ENCODE data around the gene ANGPTL7.

Gene ANGPTL7

DNA sequence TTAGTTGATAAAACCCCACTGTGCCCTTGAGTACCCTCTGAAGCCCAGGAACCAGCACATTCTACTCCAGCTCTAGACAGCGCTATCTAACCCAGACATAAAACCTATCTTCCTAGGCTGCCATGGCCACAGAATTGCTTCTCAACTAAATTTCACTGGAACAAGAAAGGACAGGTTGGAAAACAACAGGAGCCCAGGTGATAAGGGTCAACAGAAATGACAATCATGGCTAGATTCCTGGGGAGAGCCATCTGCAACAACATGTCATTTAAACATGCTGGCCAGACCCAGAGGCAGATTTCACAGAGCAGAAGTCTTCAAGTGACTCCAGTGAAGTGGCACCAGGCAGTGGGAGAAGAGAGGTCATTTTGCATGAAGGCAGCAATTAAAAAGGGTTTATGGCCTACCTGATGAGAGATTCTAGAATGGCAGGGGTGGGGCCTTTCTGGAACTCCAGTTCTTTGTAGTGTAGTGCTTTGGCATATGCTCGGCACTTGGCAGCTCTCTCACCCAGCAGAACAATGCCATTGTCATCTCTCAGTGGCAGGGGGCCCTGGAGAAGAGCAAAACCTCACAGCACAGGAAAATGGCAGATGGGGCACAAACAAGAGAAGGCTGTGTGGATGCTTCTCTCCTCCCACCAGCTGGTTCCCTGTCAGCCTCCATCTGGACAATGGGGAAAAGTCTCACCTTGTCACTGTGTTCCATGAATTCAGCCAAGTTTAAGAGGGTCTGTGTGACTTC is 9.9 kb downstream of the ANGPTL7 start:
- DNase-seq (ENCODE audit: low read depth in 1 of 2, low spot score in 1 of 2), result no peak

DNA sequence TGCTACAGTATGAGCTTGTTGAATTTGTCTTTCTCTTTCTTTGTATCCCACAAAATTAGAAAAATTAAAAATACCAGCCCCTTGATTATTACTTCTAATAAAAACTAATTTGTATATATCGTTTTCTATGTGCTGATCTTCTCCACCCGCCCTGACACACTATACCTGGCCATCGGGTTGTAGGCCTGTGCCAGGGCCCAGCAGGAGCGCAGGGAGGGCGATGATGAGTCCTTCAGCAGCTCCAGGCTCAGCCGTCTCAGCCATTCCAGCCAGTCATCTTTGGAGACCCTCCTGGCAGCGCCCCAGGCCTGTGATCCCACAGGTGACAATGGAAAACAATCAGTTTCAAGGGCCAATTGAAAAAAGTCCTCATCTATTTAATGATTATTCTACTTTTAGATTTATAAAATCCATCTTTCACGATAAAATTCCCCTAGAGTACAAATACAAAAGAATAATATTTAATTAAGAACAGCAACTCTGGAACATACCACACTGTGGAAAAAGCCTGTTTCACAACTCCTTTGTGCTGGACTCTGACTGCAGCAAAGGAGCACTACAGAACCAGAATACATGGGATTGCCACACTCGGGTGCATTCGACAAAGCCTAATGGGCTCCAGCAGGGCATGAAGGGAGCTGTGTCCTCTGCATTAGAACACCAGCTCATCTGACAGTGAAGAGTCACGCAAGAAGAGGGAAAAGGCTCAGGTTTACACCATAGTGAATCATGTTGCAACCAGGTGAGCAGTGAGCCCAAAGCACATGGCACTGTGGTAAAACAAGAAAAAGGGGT is 15.4 kb downstream of the ANGPTL7 start:
- no peak for DNase-seq (ENCODE audit: low read depth in 1 of 2, low spot score in 1 of 2)

DNA sequence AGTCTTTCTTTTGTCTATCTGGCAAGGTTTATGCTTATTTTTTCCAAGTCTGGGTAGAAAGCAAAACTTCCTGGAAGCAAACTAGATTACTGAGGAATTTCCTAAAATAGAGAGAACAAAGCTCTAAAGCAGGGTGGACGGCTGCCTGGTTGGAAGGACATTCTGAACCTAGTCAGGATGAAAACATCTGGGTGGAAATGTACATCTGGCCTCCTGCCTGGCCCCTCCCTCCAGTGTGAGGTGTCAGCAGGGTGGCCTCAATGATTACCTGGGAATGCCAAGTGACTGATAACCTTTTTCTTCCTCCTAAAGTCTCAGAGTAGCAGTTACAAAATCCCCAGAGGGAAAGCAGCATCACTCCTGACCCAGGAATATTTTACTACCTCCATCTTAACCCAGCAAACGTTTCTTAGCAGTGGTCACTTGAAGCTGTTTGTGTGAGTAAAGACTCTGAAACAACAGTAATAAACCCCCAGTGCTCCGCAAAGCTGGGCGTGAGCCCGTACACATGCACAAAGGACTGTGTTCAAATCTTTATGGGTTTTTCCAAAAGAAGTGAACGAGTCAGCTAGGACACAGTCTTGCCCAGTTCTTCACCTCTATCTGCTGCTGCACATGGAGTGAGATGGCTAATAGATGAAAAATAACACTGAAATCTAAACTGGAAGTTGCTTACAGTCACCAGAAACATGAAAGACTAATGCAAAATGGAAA is 18.9 kb downstream of the ANGPTL7 start:
- DNase-seq (ENCODE audit: low read depth in 1 of 2, low spot score in 1 of 2), result no peak

DNA sequence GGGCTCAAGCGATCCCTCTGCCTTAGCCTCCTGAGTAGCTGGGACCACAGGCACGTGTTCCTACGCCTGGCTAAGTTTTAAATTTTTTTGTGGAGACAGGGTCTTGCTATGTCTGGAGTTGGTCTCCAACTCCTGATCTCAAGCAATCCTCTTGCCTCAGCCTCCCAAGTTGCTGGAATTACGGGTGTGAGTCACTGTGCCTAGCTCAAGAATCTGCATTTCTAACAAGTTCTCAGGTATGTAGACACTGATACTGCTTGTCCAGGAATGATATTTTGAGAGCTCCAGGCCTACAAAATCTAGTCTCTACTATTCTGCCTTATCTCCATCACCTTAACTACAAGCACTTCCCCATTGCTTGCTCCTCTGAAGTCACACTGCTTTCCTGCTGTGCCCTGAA is 22.3 kb downstream of the ANGPTL7 start:
- DNase-seq (ENCODE audit: low read depth in 1 of 2, low spot score in 1 of 2), result no peak

DNA sequence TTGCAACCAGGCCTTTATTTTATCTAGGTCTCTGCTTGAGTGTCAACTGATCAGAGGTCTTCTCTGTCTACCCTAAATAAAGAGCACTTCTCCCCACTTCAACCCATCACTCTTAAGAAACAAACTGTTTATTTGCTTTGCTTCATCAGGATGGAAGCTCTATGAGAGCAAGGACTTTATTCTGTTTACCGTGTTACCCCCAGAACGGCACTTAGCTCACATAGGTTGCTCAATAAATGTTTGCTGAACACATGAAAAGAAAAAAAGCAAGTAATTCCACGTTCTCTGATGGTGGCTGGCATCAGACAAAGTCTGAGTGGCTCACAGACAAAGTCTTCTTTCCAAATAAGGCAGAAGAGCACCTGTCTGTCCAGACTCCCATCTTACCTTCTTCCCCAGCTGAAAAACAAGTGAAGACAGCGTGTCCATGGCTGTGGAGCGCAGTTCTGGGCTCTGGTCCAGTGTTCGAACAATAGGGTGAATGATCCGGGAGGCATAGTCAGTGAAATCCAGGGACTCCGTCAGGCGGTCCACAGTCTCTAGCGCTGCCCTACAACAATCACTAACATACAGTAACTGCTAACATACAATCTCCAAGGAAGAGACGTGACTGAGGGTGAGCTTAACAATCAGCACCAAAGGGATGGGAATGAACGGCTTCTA is 22.9 kb downstream of the ANGPTL7 start:
- DNase-seq (ENCODE audit: low read depth in 1 of 2, low spot score in 1 of 2), result no peak

DNA sequence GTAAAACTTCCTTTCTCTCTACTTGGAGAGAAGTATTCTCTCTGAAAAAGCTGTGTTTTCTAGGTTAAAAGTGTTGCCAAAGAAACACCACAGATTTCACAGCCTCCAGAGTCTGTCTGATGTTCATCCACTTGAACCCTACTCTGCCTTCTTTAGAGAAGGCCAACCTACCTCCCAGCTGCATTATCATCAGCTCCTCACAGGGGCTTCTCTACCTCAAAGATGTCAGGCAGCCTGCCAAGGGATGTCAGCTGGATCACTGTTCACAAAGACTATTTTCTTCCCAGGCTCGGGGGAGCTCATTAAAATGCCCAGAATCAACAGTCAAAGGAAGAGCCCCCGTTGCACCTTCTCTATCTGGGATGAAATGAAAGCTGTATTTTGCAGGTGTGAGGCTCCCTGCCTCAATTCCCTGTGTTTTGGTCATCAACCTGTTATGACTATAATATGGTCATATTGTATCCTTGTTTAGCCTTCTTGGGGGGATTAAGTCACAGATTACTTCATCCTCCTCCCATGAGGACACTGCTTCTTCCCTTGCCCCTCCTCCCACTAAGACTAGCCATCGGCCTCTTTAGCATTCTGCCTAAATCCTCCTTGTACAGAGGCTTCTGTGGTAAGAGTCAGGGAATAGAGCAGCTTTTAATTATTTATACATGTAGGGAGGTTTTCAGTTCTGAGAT is 25.7 kb downstream of the ANGPTL7 start:
- no peak for DNase-seq (ENCODE audit: low read depth in 1 of 2, low spot score in 1 of 2)

DNA sequence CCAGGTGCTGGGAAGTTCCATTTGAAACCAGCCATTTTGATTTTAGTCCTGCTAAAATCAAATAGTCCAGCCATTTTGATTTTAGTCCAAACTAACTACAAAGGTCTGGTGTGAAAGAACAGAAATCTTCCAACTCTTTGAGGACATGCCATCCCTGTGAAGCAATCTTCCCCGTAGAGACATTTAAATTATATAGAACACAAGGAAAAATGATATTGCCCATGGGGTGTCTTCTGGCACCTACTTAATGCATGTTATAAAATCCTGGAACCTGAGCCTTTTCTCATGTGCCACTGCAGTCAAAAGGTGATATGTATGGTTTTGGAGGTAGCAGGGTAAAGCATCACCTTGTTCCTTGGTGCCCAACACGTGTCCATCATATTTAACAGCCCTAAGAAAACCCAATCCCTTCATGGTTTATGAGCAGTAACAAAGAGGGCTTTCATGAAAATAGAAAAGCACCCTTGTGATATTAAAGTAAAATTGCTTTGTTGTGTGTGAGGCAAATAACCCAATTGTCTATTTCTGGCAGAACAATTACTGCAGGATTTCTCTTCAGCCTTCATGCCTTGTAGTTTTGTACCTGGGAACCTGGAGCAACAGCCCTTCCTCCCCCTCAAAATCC is 26.3 kb downstream of the ANGPTL7 start:
- DNase-seq (ENCODE audit: low read depth in 1 of 2, low spot score in 1 of 2), result no peak

DNA sequence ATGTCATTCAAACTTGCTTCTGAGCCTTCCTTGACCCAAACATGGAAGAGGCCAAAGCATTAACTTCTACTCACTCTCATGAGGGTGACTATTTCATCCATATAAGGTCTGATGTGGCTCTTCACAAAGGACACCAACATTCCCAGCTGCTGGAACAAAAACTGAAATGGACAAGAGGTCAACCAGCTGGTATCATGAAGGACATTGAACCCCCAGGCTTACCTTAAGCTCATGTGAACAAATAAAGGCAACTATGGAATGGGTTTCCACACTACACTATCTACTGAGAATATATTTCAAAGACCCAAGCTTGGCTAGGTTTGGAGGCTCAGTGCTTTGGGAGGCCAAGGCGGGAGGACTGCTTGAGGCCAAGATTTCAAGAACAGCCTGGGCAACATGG is 26.9 kb downstream of the ANGPTL7 start:
- DNase-seq (ENCODE audit: low read depth in 1 of 2, low spot score in 1 of 2), result no peak

DNA sequence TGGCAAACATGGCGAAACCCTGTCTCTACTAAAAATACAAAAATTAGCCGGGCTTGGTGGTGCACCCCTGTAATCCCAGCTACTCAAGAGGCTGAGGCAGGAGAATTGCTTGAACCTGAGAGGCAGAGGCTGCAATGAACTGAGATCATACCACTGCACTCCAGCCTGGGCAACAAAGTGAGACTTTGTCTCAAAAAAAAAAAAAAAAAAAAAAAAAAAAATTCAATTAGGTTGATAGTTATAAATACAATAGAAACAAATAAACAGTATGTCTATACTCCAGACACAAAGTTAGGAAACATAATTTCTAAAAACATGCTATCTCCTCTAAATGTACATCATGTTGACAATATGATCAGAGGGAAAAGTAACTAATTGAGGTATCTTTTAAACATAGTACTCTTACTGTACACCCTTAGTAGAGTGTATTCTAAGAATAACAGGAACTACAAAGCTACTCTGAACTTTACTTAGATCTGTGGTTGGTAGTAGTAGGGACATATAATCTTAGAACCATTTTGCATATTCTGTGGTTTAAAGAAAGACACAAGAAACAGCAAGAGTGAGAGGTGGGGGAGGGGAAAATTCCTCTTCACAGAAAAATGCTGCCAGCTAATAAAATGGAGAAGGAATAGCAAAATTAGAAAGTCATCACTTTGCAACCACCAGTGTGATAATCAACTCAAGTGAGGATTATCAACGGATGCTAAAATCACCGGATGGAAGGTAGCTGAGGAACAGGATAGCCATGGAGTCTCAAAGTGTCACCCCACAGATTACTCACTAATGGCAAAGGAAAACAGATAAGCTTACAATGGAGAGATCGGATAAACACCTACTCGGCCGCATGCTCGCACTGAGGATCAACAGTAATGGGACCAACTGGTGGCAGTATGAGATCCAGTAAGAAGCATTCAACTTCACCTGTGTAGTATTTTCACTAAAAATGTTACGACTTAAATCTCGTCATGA is 38.2 kb downstream of the ANGPTL7 start:
- DNase-seq (ENCODE audit: low read depth in 1 of 2, low spot score in 1 of 2), result no peak

DNA sequence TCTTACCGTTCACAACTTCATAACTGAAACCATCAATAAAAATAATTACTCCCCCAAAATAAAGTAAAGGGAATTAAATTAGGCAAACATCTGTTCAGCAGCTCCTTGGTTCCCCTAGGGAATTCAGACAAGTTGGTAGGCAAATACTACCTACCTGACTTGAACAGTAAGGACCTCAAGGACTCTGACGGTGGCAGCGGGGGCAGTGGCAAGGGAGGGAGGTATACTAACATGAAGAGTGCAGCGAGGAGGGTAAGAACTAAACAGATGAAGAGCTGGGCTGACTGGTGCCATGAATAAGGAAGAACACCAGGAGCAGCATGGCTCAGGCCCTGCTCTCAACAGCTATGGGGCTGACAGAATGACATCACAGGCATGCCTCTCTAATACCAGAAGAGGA is 40.0 kb downstream of the ANGPTL7 start:
- no peak for DNase-seq (ENCODE audit: low read depth in 1 of 2, low spot score in 1 of 2)

DNA sequence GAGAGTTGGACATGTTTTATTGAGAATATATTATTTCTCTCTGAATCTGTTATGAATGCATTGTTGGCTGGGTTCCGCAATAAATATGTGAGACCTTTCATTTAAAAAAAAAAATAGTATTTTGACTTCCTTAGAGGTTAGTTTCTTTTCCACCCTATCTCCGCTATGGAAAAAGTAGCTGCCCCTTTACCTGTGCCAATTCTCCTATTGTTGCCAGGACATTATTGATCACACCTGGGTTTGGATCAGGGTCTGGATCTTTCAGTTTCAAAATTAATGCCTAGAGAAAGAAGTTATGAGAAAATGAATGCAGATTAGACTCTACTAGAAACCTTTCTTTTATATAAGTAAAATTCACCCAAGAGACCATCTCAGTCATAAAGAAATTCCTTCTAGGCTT is 44.1 kb downstream of the ANGPTL7 start:
- DNase-seq (ENCODE audit: low read depth in 1 of 2, low spot score in 1 of 2), result no peak

DNA sequence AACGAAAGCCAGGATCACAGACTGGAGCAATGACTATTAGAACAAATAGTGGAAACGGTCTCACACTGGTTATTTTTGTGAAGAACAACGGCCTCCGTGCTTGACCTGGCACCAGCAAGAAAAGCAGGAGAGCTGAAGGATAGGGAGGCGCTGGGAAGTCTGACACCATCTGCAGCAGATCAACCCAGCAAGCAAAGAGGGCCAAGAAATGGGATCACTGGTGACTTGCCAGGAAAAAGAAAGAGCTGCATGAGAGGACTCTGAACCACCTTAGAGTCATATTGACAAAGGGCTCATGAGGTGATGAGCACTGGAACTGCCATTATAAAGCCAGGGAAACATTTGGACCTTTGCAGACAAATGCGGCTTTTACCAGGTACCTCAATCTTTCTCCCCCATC is 48.2 kb downstream of the ANGPTL7 start:
- DNase-seq (ENCODE audit: low read depth in 1 of 2, low spot score in 1 of 2), result no peak

DNA sequence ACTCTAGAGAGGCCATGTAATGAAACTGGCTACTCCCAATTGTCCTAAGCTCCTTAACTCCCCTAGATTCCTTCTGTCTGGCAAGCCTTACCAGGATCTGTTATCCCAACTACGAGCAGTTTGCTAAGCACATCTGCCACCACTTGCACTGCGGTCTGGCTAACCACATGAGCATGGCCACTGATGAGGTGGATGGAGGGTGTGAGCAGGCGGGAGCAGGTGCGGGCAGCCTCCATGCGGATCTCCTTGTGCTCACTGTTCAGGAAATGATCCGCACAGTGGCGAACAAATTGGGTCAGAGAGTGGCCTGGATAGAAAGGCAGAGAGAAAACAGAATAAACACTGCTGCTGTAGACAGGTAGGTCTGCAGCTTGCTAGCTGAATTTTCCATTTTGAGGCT is 49.2 kb downstream of the ANGPTL7 start:
- no peak for DNase-seq (ENCODE audit: low read depth in 1 of 2, low spot score in 1 of 2)

DNA sequence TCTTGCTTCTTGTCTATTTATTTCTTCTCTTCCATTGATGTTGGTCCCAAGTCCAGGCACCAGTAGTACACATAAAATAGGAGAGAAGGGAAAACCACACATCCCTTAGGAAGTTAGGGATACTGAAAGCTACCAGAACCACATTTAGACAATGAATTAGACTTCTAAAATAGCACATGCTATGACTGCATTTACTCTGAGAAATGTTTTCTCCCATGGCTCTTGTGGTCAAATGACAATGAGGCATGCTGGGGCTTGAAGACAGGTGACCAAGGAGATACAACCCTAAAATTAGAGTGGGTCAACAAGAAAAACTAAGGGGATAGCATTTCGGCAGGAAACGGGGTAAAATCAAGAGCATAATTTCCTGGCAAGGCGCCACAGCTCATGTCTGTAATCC is 56.1 kb downstream of the ANGPTL7 start:
- DNase-seq (ENCODE audit: low read depth in 1 of 2, low spot score in 1 of 2), result no peak

All from activated T-helper 1 cell treated with anti-CD3 and anti-CD28 coated beads, Interleukin-2, amount 50 U/mL, for 16 hours (primary cell).